Measurements from ENCODE around the gene NUCB1. TPM values are rescaled to one million over a fixed set of nuclear protein-coding genes. Genes with fewer than 3 reads are reported as not detected.
A peak's percentile ranks its signal among the peaks of the same experiment; 100 is the strongest.
"Not testable (repeated sequence)": the region's sequence is repeated elsewhere in the genome, so short reads cannot be mapped to it uniquely, and the experiment has no call there.

NUCB1 gene
- total RNA-seq, 1 experiment from 2014 or later: 162 TPM

GRCh38 chr19:48877855-48878195 lies 22.3 kb upstream of the NUCB1 start:
- H3K4me3 Mint-ChIP-seq (ENCODE audit: low read depth, unreplicated experiment): peak overlapping the region; percentile 20
- no peak for DNase-seq
- intact Hi-C loops (cut with micrococcal nuclease; ENCODE audit: unreplicated experiment): no loop called here
- H3K27me3 Mint-ChIP-seq (ENCODE audit: unreplicated experiment): peaks cover under 1% of the 10 kb centered on the region
- H3K9me3 Mint-ChIP-seq (ENCODE audit: low read depth, unreplicated experiment): peaks cover 3% of the 10 kb centered on the region
- no TSS peak for BruUV-seq (replicated peaks)
- H3K4me1 Mint-ChIP-seq (ENCODE audit: low read depth, unreplicated experiment): peaks cover 34% of the 10 kb centered on the region
- no peak for TF ChIP-seq CTCF (IDR thresholded peaks at IDR 0.05; ENCODE audit: unreplicated experiment)
- H3K36me3 Mint-ChIP-seq (ENCODE audit: insufficient read depth, unreplicated experiment): peaks cover 91% of the 10 kb centered on the region
- peak overlapping the region; percentile 82 for H3K27ac Mint-ChIP-seq (ENCODE audit: unreplicated experiment)
- CTCF ChIA-PET: interaction anchor here (0.6 kb wide), 1 partner anchor 297 kb away, joined by 6 read pairs; no protein-coding TSS in a partner anchor

- no peak for DNase-seq
- H3K27ac Mint-ChIP-seq (ENCODE audit: unreplicated experiment): peak overlapping the region; percentile 82
- TF ChIP-seq CTCF (IDR thresholded peaks at IDR 0.05; ENCODE audit: unreplicated experiment): no peak
- H3K4me3 Mint-ChIP-seq (ENCODE audit: low read depth, unreplicated experiment): peak overlapping the region; percentile 20
- peaks cover 34% of the 10 kb centered on the region for H3K4me1 Mint-ChIP-seq (ENCODE audit: low read depth, unreplicated experiment)
- H3K36me3 Mint-ChIP-seq (ENCODE audit: insufficient read depth, unreplicated experiment): peaks cover 91% of the 10 kb centered on the region
- no TSS peak for BruUV-seq (replicated peaks)
- no peaks in the 10 kb centered on the region for H3K27me3 Mint-ChIP-seq (ENCODE audit: unreplicated experiment)
- CTCF ChIA-PET: interaction anchor here (0.6 to 1.0 kb wide), 2 partner anchors 78 to 92 kb away, joined by 3 to 7 read pairs; no protein-coding TSS in a partner anchor
- peaks cover 5% of the 10 kb centered on the region for H3K9me3 Mint-ChIP-seq (ENCODE audit: low read depth, unreplicated experiment)
- intact Hi-C loops (cut with micrococcal nuclease; ENCODE audit: unreplicated experiment): no loop called here
Observed at GRCh38 chr19:48878196-48879024, 21.7 kb upstream of the NUCB1 start.

GRCh38 chr19:48879025-48879637 lies 21.0 kb upstream of the NUCB1 start:
- H3K36me3 Mint-ChIP-seq (ENCODE audit: insufficient read depth, unreplicated experiment): peaks cover 90% of the 10 kb centered on the region
- peaks cover 27% of the 10 kb centered on the region for H3K4me1 Mint-ChIP-seq (ENCODE audit: low read depth, unreplicated experiment)

GRCh38 chr19:48879696-48880095 lies 20.4 kb upstream of the NUCB1 start:
- H3K27ac Mint-ChIP-seq (ENCODE audit: unreplicated experiment); H3K4me3 Mint-ChIP-seq (ENCODE audit: low read depth, unreplicated experiment); H3K9me3 Mint-ChIP-seq (ENCODE audit: low read depth, unreplicated experiment); H3K27me3 Mint-ChIP-seq (ENCODE audit: unreplicated experiment); intact Hi-C loops (cut with micrococcal nuclease; ENCODE audit: unreplicated experiment); BruUV-seq (replicated peaks); DNase-seq: not testable (repeated sequence)
- peaks cover 23% of the 10 kb centered on the region for H3K4me1 Mint-ChIP-seq (ENCODE audit: low read depth, unreplicated experiment)
- H3K36me3 Mint-ChIP-seq (ENCODE audit: insufficient read depth, unreplicated experiment): peaks cover 85% of the 10 kb centered on the region
- CTCF ChIA-PET: interaction anchor here (0.6 kb wide), 1 partner anchor 155 kb away, joined by 4 read pairs; no protein-coding TSS in a partner anchor

More at GRCh38 chr19:48879025-48879637, 21.0 kb upstream of the NUCB1 start:
- peaks cover 7% of the 10 kb centered on the region for H3K9me3 Mint-ChIP-seq (ENCODE audit: low read depth, unreplicated experiment)
- peak overlapping the region; percentile 82 for H3K27ac Mint-ChIP-seq (ENCODE audit: unreplicated experiment)
- no peak for TF ChIP-seq CTCF (IDR thresholded peaks at IDR 0.05; ENCODE audit: unreplicated experiment)
- no TSS peak for BruUV-seq (replicated peaks)
- DNase-seq: no peak
- intact Hi-C loops (cut with micrococcal nuclease; ENCODE audit: unreplicated experiment): no loop called here
- no peak overlapping the region for H3K4me3 Mint-ChIP-seq (ENCODE audit: low read depth, unreplicated experiment)
- CTCF ChIA-PET: interaction anchor here (0.6 to 1.0 kb wide), 2 partner anchors 77 to 92 kb away, joined by 3 to 7 read pairs; no protein-coding TSS in a partner anchor
- no peaks in the 10 kb centered on the region for H3K27me3 Mint-ChIP-seq (ENCODE audit: unreplicated experiment)

All from Calu3 (cell line).